Femur (tissue), 1 donor: Measurements from ENCODE around the gene ZRANB1.

Source experiments
- DNase-seq: peaks from one replicate; pipeline ENCODE4 v3.0.0-alpha.2; 2017

ZRANB1 gene

GRCh38 chr10:125023255-125023654 lies 81.3 kb downstream of the ZRANB1 start:
- DNase-seq: peak; percentile 61

GRCh38 chr10:125023862-125024496 lies 82.1 kb downstream of the ZRANB1 start:
- peak; percentile 60 for DNase-seq

- no peak for DNase-seq
Observed at GRCh38 chr10:125024497-125025234, 82.7 kb downstream of the ZRANB1 start.

GRCh38 chr10:125025341-125025740 lies 83.4 kb downstream of the ZRANB1 start:
- DNase-seq: no peak

- no peak for DNase-seq
Observed at GRCh38 chr10:125026036-125026931, 84.4 kb downstream of the ZRANB1 start.

- no peak for DNase-seq
Observed at GRCh38 chr10:125026974-125027735, 85.2 kb downstream of the ZRANB1 start.

GRCh38 chr10:125027871-125028869 lies 86.2 kb downstream of the ZRANB1 start:
- DNase-seq: no peak

- no peak for DNase-seq
Observed at GRCh38 chr10:125029584-125030242, 87.8 kb downstream of the ZRANB1 start.

- DNase-seq: no peak
Observed at GRCh38 chr10:125030567-125031197, 88.8 kb downstream of the ZRANB1 start.

GRCh38 chr10:125032474-125033020 lies 90.6 kb downstream of the ZRANB1 start:
- DNase-seq: no peak

- no peak for DNase-seq
Observed at GRCh38 chr10:125033146-125033924, 91.4 kb downstream of the ZRANB1 start.

GRCh38 chr10:125034675-125035074 lies 92.8 kb downstream of the ZRANB1 start:
- DNase-seq: no peak

GRCh38 chr10:125035136-125035535 lies 93.2 kb downstream of the ZRANB1 start:
- DNase-seq: no peak

GRCh38 chr10:125035588-125036295 lies 93.8 kb downstream of the ZRANB1 start:
- DNase-seq: no peak

- no peak for DNase-seq
Observed at GRCh38 chr10:125037145-125037877, 95.4 kb downstream of the ZRANB1 start.
